NOMO-1 treated with DMSO at 0.1 percent for 48 hours (cell line): ENCODE measurements around the gene SETD1A.
A peak's percentile ranks its signal among the peaks of the same experiment; 100 is the strongest.

Experiments used
- DNase-seq: peaks from one replicate; lab custom pipeline; 2025; ENCODE audit not compliant: unreplicated experiment; lab: John Stamatoyannopoulos, UW

SETD1A gene

GRCh38 chr16:30957456-30958174, at the start of gene SETD1A:
TSS of gene SETD1A (plus strand) at chr16:30957754. CDS start at chr16:30958732, 978 bp downstream.
- DNase-seq, result peak; percentile 96

- no peak for DNase-seq
Observed at GRCh38 chr16:30910427-30911029, 47.0 kb upstream of the SETD1A start.

- DNase-seq, result no peak
Observed at GRCh38 chr16:30912794-30913412, 44.7 kb upstream of the SETD1A start.

GRCh38 chr16:30914830-30915229, 42.7 kb upstream of the SETD1A start:
- DNase-seq, result no peak

GRCh38 chr16:30918614-30919013, 38.9 kb upstream of the SETD1A start:
- DNase-seq, result no peak

GRCh38 chr16:30920891-30921290, 36.7 kb upstream of the SETD1A start:
- DNase-seq, result no peak

- DNase-seq, result no peak
Observed at GRCh38 chr16:30921459-30921747, 36.2 kb upstream of the SETD1A start.

GRCh38 chr16:30921748-30922419, 35.7 kb upstream of the SETD1A start:
- peak; percentile 83 for DNase-seq

GRCh38 chr16:30922420-30922959, 35.1 kb upstream of the SETD1A start:
- DNase-seq, result peak; percentile 99

- DNase-seq, result peak; percentile 99
Observed at GRCh38 chr16:30922960-30923535, 34.5 kb upstream of the SETD1A start.

GRCh38 chr16:30923554-30924075, 33.9 kb upstream of the SETD1A start, which contains the start of gene FBXL19:
TSS of gene FBXL19 (plus strand) at chr16:30923572. CDS start at chr16:30925755, 2,183 bp downstream.
- DNase-seq, result no peak

- DNase-seq, result no peak
Observed at GRCh38 chr16:30924076-30924912, 33.3 kb upstream of the SETD1A start.

- no peak for DNase-seq
Observed at GRCh38 chr16:30924913-30925631, 32.5 kb upstream of the SETD1A start.

GRCh38 chr16:30925632-30925987, 31.9 kb upstream of the SETD1A start:
- DNase-seq, result no peak

GRCh38 chr16:30925995-30926811, 31.4 kb upstream of the SETD1A start:
- DNase-seq, result no peak

GRCh38 chr16:30926937-30927788, 30.4 kb upstream of the SETD1A start:
- DNase-seq, result no peak

- no peak for DNase-seq
Observed at GRCh38 chr16:30927789-30928378, 29.7 kb upstream of the SETD1A start.
